NCI-H2081 (cell line): ENCODE data around the gene PRR35.

ENCODE experiments used
- DNase-seq, 2 experiments: peaks; one replicate each; lab custom pipeline; 2025; lab: John Stamatoyannopoulos, UW

Gene PRR35

GRCh38 chr16:560204-560700 is at the start of gene PRR35:
PRR35 (plus strand) TSS chr16:560394; CDS start chr16:563295, 2,901 bp downstream.
- DNase-seq: no peak

- no peak for DNase-seq
Observed at GRCh38 chr16:512802-513201, 47.4 kb upstream of the PRR35 start.

- DNase-seq: no peak
Observed at GRCh38 chr16:513950-514349, 46.2 kb upstream of the PRR35 start.

- peak; percentile 37 to 56 for DNase-seq
Observed at GRCh38 chr16:515175-515938, 44.8 kb upstream of the PRR35 start.

GRCh38 chr16:515939-516226 is 44.3 kb upstream of the PRR35 start:
- no peak for DNase-seq

- DNase-seq: no peak
Observed at GRCh38 chr16:516301-516700, 43.9 kb upstream of the PRR35 start.

- no peak for DNase-seq
Observed at GRCh38 chr16:518858-519257, 41.3 kb upstream of the PRR35 start.

GRCh38 chr16:519425-519824 is 40.8 kb upstream of the PRR35 start:
- no peak for DNase-seq

- DNase-seq: no peak
Observed at GRCh38 chr16:519841-520687, 40.1 kb upstream of the PRR35 start.

GRCh38 chr16:520847-521246 is 39.3 kb upstream of the PRR35 start:
- no peak for DNase-seq

GRCh38 chr16:521381-522210 is 38.6 kb upstream of the PRR35 start:
- DNase-seq: no peak

- DNase-seq: no peak
Observed at GRCh38 chr16:522320-523096, 37.7 kb upstream of the PRR35 start.

GRCh38 chr16:523097-523741 is 37.0 kb upstream of the PRR35 start:
- DNase-seq: no peak

- DNase-seq: no peak
Observed at GRCh38 chr16:524274-525040, 35.7 kb upstream of the PRR35 start.

GRCh38 chr16:525123-525519 is 35.1 kb upstream of the PRR35 start:
- DNase-seq: no peak

GRCh38 chr16:525520-526180 is 34.5 kb upstream of the PRR35 start:
- DNase-seq: no peak

GRCh38 chr16:526181-527014 is 33.8 kb upstream of the PRR35 start:
- DNase-seq: peak in 1 of 2 experiments; percentile 39

- peak; percentile 89 to 94 for DNase-seq
Observed at GRCh38 chr16:527015-527903, 32.9 kb upstream of the PRR35 start, which contains the start of gene CAPN15. CAPN15 (plus strand) TSS chr16:527712; CDS start chr16:546839, 19,127 bp downstream.
